Esophagus squamous epithelium (tissue), 4 donors: ENCODE measurements around the gene PANK1.

Source experiments
- CTCF ChIP-seq, 6 experiments: fragments of 450-650 bp in 4 of 6; fragments of 200-600 bp in 2 of 6; sonication (generic) in 2 of 6; IDR thresholded peaks; one replicate each; pipeline ENCODE4 v1.5.1; 2016 to 2019; ENCODE audit warnings: antibody characterized with exemption in 6 of 6, mild to moderate bottlenecking in 4 of 6, moderate library complexity in 4 of 6
- POLR2A ChIP-seq, 4 donors: fragments of 450-650 bp; IDR thresholded peaks; one replicate each; pipeline ENCODE4 v1.6.1; 2017; ENCODE audit warnings: antibody characterized with exemption in 4 of 4, mild to moderate bottlenecking in 4 of 4, moderate library complexity in 3 of 4

DNA sequence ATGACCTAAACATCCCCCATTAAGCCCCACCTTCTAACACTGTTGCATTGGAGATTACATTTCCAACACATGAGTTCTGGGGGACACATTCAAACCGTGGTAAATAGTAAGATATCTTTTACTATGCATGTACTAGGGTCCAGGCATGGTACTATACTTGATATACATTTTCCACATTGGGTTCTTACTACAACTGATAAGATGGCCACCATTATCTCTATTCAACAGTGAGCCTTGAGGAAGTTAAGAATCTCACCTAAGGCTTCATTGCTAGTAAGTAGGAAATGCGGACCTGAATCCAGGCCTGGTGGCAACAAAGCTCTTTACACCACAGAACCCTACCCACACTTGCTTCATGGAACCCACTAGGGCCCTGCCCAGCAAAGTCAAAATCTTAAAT, 5.7 kb downstream of the PANK1 start:
- TF ChIP-seq POLR2A (IDR thresholded peaks at IDR 0.05) = no peak
- no peak for TF ChIP-seq CTCF (IDR thresholded peaks at IDR 0.05)
